ACHN (cell line): ENCODE data around the gene CFAP97D1.
A peak's percentile ranks its signal among the peaks of the same experiment; 100 is the strongest.
"Not testable (repeated sequence)": the region's sequence is repeated elsewhere in the genome, so short reads cannot be mapped to it uniquely, and the experiment has no call there.

Source experiments
- DNase-seq: peaks from one replicate; pipeline ENCODE4 v3.0.0-alpha.2; 2015
- in situ Hi-C: cut with HindIII; loops from 2 replicates; pipeline ENCODE4 v1.10.0; 2017; ENCODE audit warnings: low sequenced_read_pairs, low pct_ligation_motif_present, low pct_unique_long_range_greater_than_20kb

The CFAP97D1 gene

GRCh38 chr17:43787728-43788127 is 7.5 kb downstream of the CFAP97D1 start:
- in situ Hi-C loops: no loop called here
- DNase-seq: no peak

DNA sequence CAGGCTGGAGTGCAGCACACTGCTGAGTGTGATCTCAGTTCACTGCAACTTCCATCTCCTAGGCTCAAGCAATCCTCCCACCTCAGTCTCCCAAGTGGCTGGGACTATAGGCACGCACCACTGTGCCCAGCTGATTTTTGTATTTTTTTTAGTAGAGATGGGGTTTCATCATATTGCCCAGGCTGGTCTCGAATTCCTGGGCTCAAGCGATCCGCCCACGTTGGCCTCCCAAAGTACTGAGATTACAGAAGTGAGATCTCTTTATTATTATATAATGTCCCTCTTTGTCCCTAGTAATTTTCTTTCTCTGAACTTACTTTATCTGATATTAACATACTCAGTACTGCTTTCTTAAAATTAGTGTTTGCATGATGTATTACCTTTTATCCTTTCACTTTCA is 8.3 kb downstream of the CFAP97D1 start:
- DNase-seq: no peak

DNA sequence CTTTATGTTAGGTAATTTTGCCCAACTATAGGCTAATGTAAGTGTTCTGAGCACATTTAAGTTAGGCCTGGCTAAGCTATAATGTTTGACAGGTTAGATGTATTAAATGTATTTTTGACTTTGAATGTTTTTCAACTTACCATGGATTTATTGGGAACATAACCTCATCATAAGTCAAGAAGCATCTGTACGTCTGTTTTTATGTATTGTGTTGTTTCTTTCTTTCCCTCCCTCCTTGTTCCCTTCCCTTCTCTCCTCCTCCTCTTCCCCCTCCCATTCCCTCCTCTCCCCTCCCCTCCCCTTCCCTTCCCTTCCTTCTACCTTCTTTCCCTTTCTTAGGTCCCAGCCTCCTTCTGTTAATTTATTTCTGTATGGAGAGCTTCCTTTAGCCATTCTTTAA is 9.2 kb downstream of the CFAP97D1 start:
- in situ Hi-C loops: no loop called here
- DNase-seq: no peak

More for the DNA sequence above, 8.3 kb downstream of the CFAP97D1 start:
- in situ Hi-C loops: no loop called here

- in situ Hi-C loops: no loop called here
- peak; percentile 18 for DNase-seq
Measured at GRCh38 chr17:43790311-43790940, 10.2 kb downstream of the CFAP97D1 start.

GRCh38 chr17:43791589-43791988 is 11.4 kb downstream of the CFAP97D1 start:
- DNase-seq: peak; percentile 51
- in situ Hi-C loops: no loop called here

GRCh38 chr17:43792668-43793067 is 12.4 kb downstream of the CFAP97D1 start:
- DNase-seq, in situ Hi-C loops: not testable (repeated sequence)

GRCh38 chr17:43798024-43798423 is 17.8 kb downstream of the CFAP97D1 start:
- in situ Hi-C loops: not testable (repeated sequence)

GRCh38 chr17:43799047-43799446 is 18.8 kb downstream of the CFAP97D1 start:
- in situ Hi-C loops: no loop called here
- no peak for DNase-seq

More at GRCh38 chr17:43798024-43798423, 17.8 kb downstream of the CFAP97D1 start:
- not testable (repeated sequence) for DNase-seq

GRCh38 chr17:43800736-43801135 is 20.5 kb downstream of the CFAP97D1 start:
- DNase-seq: no peak
- in situ Hi-C loops: no loop called here

DNA sequence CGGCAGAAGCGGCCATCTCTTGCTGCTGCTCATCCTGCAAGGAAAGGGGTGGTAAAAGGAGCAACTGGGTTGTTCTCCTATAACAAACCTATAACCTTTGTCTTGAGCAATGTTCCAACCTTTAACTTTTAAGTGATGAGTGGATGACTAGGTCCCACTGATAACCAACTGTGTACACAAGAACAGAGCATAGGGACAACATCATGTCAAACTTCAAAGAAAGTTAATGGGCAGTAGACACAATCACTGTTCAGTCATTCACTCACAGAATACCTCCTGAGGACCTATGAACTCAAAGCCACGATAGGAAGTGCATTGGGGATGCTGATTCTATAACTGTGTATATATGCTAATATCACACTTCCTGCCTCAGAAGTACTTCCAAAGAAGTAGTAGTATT is 21.6 kb downstream of the CFAP97D1 start:
- in situ Hi-C loops: no loop called here
- no peak for DNase-seq

- no peak for DNase-seq
- in situ Hi-C loops: no loop called here
Measured at GRCh38 chr17:43803758-43804157, 23.5 kb downstream of the CFAP97D1 start.

- in situ Hi-C loops: no loop called here
- DNase-seq: no peak
Measured at GRCh38 chr17:43805117-43805516, 24.9 kb downstream of the CFAP97D1 start.

GRCh38 chr17:43808076-43808475 is 27.8 kb downstream of the CFAP97D1 start:
- in situ Hi-C loops: no loop called here
- no peak for DNase-seq

GRCh38 chr17:43809121-43809520 is 28.9 kb downstream of the CFAP97D1 start:
- no peak for DNase-seq
- in situ Hi-C loops: no loop called here

- in situ Hi-C loops: no loop called here
- DNase-seq: no peak
Measured at GRCh38 chr17:43810226-43810715, 30.0 kb downstream of the CFAP97D1 start.

DNA sequence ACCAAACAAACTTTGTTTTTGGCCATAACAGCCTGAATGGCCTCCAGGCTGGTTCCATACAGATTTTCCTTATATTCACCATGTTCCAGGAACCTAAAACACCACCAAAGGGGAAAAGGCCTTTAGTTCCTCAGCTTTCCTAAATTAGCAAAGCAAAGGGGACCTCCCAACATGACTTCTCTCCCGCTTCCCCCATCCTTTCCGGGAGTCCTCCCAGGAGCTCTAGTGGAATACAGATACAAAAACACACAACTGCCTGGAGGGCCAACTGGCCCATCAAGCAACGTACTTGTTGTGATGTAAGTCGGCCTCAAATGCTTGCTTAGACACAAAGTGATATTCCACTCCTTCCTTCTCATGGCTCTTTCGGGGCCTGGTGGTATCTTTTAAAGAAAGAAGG is 30.6 kb downstream of the CFAP97D1 start:
- in situ Hi-C loops: no loop called here
- no peak for DNase-seq

GRCh38 chr17:43812396-43813265 is 32.4 kb downstream of the CFAP97D1 start:
- in situ Hi-C loops: no loop called here
- DNase-seq: no peak

DNA sequence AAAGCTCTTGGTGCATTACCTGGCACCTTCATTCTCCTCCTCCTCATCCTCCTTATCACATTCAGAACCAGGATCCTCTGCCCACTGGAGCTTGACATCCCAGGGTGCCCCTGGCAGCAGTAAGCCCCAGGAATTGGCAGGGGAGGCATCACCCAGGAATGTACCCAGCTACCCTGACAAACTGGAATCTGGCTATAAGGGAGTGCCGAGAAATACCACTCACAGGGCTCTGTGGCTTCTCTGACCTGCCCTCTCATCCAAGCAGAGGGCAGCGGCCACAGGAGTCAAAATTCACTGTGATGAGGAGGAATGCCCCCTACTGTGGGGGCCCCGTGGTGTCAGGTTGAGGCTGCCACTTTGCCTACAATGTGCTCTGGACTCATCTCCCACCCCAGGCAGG is 33.2 kb downstream of the CFAP97D1 start:
- DNase-seq: peak; percentile 26
- in situ Hi-C loops: no loop called here

DNA sequence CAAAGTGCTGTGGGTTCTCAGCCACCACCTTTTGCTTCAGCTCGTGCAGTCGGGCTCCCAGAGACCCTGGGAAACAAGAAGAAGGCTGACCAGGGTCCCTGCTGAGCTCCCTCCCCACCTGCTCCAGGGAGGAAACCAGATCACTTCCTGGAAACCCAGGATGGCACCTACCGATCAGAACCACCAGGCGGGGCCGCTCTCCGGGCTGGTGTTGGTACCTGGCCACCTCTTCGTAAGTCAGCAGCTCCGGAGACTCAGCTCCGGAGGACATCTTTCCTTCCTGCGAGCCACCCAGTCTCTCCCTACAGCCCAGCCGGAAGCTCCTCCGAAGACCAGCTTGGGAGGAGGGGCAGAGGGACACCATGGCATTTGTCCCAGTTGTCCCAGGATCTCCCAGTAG is 33.8 kb downstream of the CFAP97D1 start:
- DNase-seq: no peak
- in situ Hi-C loops: no loop called here

GRCh38 chr17:43814714-43815113 is 34.5 kb downstream of the CFAP97D1 start:
- in situ Hi-C loops: no loop called here
- peak; percentile 55 for DNase-seq
